ENCODE data around the gene SRSF4. TPM values are rescaled to one million over a fixed set of nuclear protein-coding genes. Genes with fewer than 3 reads are reported as not detected.
"Not testable (repeated sequence)": the region's sequence is repeated elsewhere in the genome, so short reads cannot be mapped to it uniquely, and the experiment has no call there.

The SRSF4 gene
- total RNA-seq, 2 donors from 2014 or later, result 62.9 to 77.8 TPM

- intact Hi-C loops (cut with DNase I), result no loop called here
- no peak for DNase-seq (ENCODE audit: low spot score)
Observed at GRCh38 chr1:29119121-29119929, 62.4 kb downstream of the SRSF4 start.

- no peak for DNase-seq (ENCODE audit: low spot score)
- intact Hi-C loops (cut with DNase I), result no loop called here
Observed at GRCh38 chr1:29117381-29117780, 64.3 kb downstream of the SRSF4 start.

GRCh38 chr1:29114654-29115053, 67.0 kb downstream of the SRSF4 start:
- intact Hi-C loops (cut with DNase I), result no loop called here
- DNase-seq (ENCODE audit: low spot score), result no peak

- intact Hi-C loops (cut with DNase I), result no loop called here
- DNase-seq (ENCODE audit: low spot score), result no peak
Observed at GRCh38 chr1:29113413-29114117, 68.1 kb downstream of the SRSF4 start.

- DNase-seq (ENCODE audit: low spot score), result no peak
- intact Hi-C loops (cut with DNase I), result no loop called here
Observed at GRCh38 chr1:29112705-29113412, 68.8 kb downstream of the SRSF4 start.

GRCh38 chr1:29108041-29108440, 73.7 kb downstream of the SRSF4 start:
- DNase-seq (ENCODE audit: low spot score); intact Hi-C loops (cut with DNase I): not testable (repeated sequence)

- intact Hi-C loops (cut with DNase I), result no loop called here
- no peak for DNase-seq (ENCODE audit: low spot score)
Observed at GRCh38 chr1:29105822-29106221, 75.9 kb downstream of the SRSF4 start.

- intact Hi-C loops (cut with DNase I), result no loop called here
- no peak for DNase-seq (ENCODE audit: low spot score)
Observed at GRCh38 chr1:29100487-29100886, 81.2 kb downstream of the SRSF4 start.

GRCh38 chr1:29099286-29099685, 82.4 kb downstream of the SRSF4 start:
- intact Hi-C loops (cut with DNase I), result no loop called here
- DNase-seq (ENCODE audit: low spot score), result no peak

Other genes with a start within 250 kb of the SRSF4 start
- gene TMEM200B, start 58.0 kb downstream of the SRSF4 start, total RNA-seq, result 10 to 100 TPM; 20.8 to 23.6 TPM
- 10 to 100 TPM; 13.9 to 20.0 TPM for gene MECR, start 49.0 kb upstream of the SRSF4 start, total RNA-seq
- 10 to 100 TPM; 12.3 to 16.5 TPM for gene PTPRU, start 54.6 kb upstream of the SRSF4 start, total RNA-seq

All from posterior vena cava (tissue), 2 donors.